Nephron (organoid): Measurements from ENCODE around the gene EEF1E1.

Experiments
- H3K27ac Mint-ChIP-seq, 3 experiments: 2 replicates each; pipeline ENCODE4 v1.8.0; 2020; ENCODE audit warnings: mixed read lengths in 3 of 3, mild to moderate bottlenecking in 2 of 3, moderate library complexity in 1 of 3
- H3K27me3 Mint-ChIP-seq: 2 replicates; pipeline ENCODE4 v1.8.0; 2021; ENCODE audit warnings: low read depth, mild to moderate bottlenecking, moderate library complexity, mixed read lengths
- H3K36me3 Mint-ChIP-seq: 2 replicates; pipeline ENCODE4 v1.8.0; 2020; ENCODE audit warnings: low read depth, mixed read lengths
- H3K4me1 Mint-ChIP-seq: 2 replicates; pipeline ENCODE4 v1.8.0; 2020; ENCODE audit warnings: mixed read lengths
- H3K4me3 Mint-ChIP-seq, 3 experiments: 2 replicates each; pipeline ENCODE4 v1.8.0; 2020; ENCODE audit warnings: mild to moderate bottlenecking in 3 of 3, mixed read lengths in 3 of 3, moderate library complexity in 2 of 3
- H3K9me3 Mint-ChIP-seq: 2 replicates; pipeline ENCODE4 v1.8.0; 2020; ENCODE audit warnings: mixed read lengths
- TF ChIP-seq, protein P1 (sequence below), 3 experiments: fragments of 200-600 bp; sonication (generic); IDR thresholded peaks; one replicate each; pipeline ENCODE4 v1.5.0; 2021; ENCODE audit warnings: antibody characterized with exemption in 3 of 3; ENCODE audit not compliant: unreplicated experiment in 3 of 3

EEF1E1 gene

DNA sequence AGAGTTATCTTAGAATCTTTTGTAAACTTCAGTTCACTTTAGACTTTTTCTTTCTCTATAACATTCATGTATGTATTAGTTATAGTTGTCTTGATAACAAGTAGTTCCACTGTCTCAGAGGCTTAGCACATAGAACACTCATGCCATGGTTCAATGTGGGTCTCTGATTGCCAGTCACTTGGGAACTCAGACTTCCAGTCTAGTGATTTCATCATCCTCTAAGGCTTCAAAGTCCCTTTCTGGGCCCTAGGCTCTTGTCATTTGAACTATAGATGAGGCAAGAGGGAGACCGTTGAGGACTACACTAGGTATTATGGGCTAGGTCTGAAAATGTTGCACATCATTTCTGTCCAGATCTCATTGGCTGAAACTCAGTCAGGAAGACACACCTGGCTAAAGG, 8.4 kb upstream of the EEF1E1 start:
- Mint-ChIP-seq H3K27me3 (peaks cover 22% of the 10 kb centered on the region), H3K4me3 (no peak overlapping the region), H3K4me1 (no peaks in the 10 kb centered on the region), H3K36me3 (no peaks in the 10 kb centered on the region), H3K9me3 (no peaks in the 10 kb centered on the region), H3K27ac (no peak overlapping the region)
- TF ChIP-seq, protein P1, sequence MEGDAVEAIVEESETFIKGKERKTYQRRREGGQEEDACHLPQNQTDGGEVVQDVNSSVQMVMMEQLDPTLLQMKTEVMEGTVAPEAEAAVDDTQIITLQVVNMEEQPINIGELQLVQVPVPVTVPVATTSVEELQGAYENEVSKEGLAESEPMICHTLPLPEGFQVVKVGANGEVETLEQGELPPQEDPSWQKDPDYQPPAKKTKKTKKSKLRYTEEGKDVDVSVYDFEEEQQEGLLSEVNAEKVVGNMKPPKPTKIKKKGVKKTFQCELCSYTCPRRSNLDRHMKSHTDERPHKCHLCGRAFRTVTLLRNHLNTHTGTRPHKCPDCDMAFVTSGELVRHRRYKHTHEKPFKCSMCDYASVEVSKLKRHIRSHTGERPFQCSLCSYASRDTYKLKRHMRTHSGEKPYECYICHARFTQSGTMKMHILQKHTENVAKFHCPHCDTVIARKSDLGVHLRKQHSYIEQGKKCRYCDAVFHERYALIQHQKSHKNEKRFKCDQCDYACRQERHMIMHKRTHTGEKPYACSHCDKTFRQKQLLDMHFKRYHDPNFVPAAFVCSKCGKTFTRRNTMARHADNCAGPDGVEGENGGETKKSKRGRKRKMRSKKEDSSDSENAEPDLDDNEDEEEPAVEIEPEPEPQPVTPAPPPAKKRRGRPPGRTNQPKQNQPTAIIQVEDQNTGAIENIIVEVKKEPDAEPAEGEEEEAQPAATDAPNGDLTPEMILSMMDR (IDR thresholded peaks at IDR 0.05; ENCODE audit: unreplicated experiment in 3 of 3): no peak

DNA sequence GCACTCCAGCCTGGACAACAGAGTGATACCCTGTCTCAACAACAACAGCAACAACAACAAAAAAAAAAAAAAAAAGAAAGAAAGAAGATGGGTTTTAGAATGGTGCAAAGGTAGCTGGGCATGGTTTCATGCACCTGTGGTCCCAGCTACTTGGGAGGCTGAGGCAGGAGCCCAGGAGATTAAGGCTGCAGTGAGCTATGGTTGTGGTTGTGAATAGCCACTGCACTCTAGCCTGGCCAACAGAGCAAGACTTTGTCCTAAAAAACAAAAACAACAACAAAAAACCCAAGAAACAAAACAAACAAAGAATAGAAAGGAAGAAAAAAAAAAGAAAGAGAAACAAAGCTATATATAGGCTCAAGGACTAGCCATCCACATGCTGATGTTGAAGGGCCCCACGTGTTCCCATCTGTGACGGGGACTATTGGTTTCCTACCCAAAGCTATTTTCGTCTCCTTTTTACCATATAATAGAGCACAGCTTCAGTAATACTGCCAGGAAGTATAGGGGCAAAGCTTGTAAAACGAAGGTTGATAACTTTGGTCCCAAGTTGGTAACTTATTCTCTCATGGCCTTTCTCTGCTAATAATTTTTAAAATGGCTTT, 7.9 kb upstream of the EEF1E1 start:
- H3K4me1 Mint-ChIP-seq: no peaks in the 10 kb centered on the region
- no peak overlapping the region for H3K4me3 Mint-ChIP-seq
- no peak overlapping the region for H3K27ac Mint-ChIP-seq
- no peaks in the 10 kb centered on the region for H3K36me3 Mint-ChIP-seq
- TF ChIP-seq, protein P1 (IDR thresholded peaks at IDR 0.05; ENCODE audit: unreplicated experiment in 3 of 3): no peak
- no peaks in the 10 kb centered on the region for H3K9me3 Mint-ChIP-seq
- peaks cover 22% of the 10 kb centered on the region for H3K27me3 Mint-ChIP-seq

DNA sequence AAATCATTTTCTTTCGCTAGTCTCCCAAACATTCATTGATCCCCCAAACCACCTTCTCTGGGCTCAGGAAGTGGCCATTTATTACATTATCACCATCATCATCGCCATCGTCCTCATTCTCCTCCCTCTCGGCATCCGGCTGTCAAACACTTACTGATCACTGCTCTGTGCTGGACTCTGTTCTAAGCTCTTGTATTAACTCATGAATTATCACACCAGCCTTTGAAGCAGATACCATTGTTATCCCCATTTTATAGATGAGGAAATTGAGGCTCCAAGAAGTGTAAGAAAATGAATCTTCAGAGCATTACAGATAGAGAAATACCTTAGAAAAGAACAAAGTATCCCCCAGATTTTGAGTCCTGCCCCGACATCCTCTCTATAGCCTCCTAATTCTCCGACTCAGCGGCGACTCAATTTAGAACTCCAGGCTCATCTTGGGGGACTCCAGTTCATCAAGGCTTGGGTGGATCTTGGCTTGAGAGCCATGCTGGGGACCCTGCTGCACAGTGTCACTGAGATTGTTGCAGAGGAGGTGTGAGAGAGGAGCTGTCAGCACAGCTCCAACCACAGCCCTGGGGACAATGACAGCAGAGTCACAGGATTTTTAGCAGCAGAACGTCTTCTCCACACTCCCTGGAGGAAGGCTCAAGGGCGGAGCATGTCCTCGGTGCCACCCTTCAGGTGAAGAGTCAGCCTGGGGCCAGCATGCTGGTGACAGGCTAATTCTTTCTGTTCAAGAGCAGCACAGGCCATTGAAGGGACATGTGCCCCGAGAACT, 6.6 kb upstream of the EEF1E1 start:
- H3K27ac Mint-ChIP-seq: no peak overlapping the region
- no peaks in the 10 kb centered on the region for H3K4me1 Mint-ChIP-seq
- H3K4me3 Mint-ChIP-seq: no peak overlapping the region
- no peaks in the 10 kb centered on the region for H3K9me3 Mint-ChIP-seq
- H3K27me3 Mint-ChIP-seq: peaks cover 26% of the 10 kb centered on the region
- TF ChIP-seq, protein P1 (IDR thresholded peaks at IDR 0.05; ENCODE audit: unreplicated experiment in 3 of 3): no peak
- no peaks in the 10 kb centered on the region for H3K36me3 Mint-ChIP-seq

DNA sequence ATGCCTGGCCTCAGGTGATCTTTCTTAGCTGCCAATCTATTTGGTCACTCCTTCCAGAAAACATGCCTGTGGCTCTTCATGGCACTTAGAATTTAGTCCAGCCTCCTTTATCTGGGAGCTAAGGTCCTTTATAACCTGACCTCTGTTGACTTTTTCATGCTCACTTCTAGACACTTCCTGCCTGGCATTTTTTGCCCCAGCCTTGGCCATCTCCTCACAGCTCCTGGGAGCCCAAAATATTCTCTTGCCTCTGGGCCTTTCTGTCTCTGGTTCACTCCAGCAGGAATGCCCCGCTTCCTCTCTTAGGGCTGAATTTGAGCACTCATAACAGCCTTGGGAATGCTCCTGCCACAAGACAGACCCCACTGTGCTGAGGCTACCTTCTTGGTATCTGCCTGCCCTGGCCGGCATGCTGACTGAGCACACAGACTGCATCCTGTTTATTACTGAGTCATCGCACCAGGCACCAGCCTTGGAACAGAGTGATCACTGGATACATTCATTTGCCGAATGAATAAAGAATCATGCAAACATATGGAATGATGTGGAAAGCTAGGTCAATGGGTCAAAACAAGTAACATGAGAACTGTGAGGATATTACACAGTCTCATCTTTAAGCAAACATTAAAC, 5.8 kb upstream of the EEF1E1 start:
- Mint-ChIP-seq H3K4me1 (no peaks in the 10 kb centered on the region), H3K27ac (no peak overlapping the region), H3K9me3 (no peaks in the 10 kb centered on the region), H3K36me3 (no peaks in the 10 kb centered on the region), H3K4me3 (no peak overlapping the region), H3K27me3 (peaks cover 26% of the 10 kb centered on the region)
- TF ChIP-seq, protein P1 (IDR thresholded peaks at IDR 0.05; ENCODE audit: unreplicated experiment in 3 of 3): no peak

DNA sequence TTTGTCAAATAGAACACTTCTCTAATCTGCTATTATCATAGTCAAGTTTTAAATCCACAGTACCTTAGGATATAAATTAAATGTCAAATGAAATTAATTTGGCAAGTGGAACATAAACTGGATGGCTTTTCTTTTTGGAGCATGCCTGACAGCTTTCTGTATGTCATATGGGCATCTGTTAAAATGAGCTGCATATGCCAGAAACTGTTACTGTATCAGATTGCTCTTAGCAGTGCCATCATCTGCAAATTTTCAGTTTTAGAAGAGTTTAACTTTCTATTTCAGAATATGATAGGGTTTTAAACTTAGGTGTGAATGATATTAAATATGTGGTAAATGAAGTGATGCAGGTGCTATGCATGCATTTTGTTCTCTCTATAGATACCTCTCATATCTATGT, 3.4 kb upstream of the EEF1E1 start:
- no peak overlapping the region for H3K27ac Mint-ChIP-seq
- TF ChIP-seq, protein P1 (IDR thresholded peaks at IDR 0.05; ENCODE audit: unreplicated experiment in 3 of 3): no peak
- no peaks in the 10 kb centered on the region for H3K9me3 Mint-ChIP-seq
- peaks cover 13% of the 10 kb centered on the region for H3K4me1 Mint-ChIP-seq
- H3K27me3 Mint-ChIP-seq: peaks cover 26% of the 10 kb centered on the region
- no peak overlapping the region for H3K4me3 Mint-ChIP-seq
- H3K36me3 Mint-ChIP-seq: peaks cover under 1% of the 10 kb centered on the region
